ENCODE data around the gene MFSD12. TPM values are rescaled to one million over a fixed set of nuclear protein-coding genes. Genes with fewer than 3 reads are reported as not detected.
"Not testable (repeated sequence)": the region's sequence is repeated elsewhere in the genome, so short reads cannot be mapped to it uniquely, and the experiment has no call there.

The MFSD12 gene
- total RNA-seq, 1 donor from 2014 or later = 85.5 TPM

- Mint-ChIP-seq H3K36me3 (ENCODE audit: unreplicated experiment) (peaks cover 22% of the 10 kb centered on the region), H3K27ac (ENCODE audit: unreplicated experiment) (no peak overlapping the region), H3K4me1 (ENCODE audit: unreplicated experiment) (peaks cover 2% of the 10 kb centered on the region), H3K27me3 (ENCODE audit: unreplicated experiment) (no peaks in the 10 kb centered on the region), H3K4me3 (ENCODE audit: unreplicated experiment) (no peak overlapping the region), H3K9me3 (ENCODE audit: unreplicated experiment) (no peaks in the 10 kb centered on the region)
- TF ChIP-seq CTCF (IDR thresholded peaks at IDR 0.05) = no peak
- no peak for DNase-seq (ENCODE audit: extremely low spot score, unreplicated experiment)
Measured at GRCh38 chr19:3532154-3532786, 25.1 kb downstream of the MFSD12 start.

- H3K36me3 Mint-ChIP-seq (ENCODE audit: unreplicated experiment) = peaks cover 24% of the 10 kb centered on the region
- no peak overlapping the region for H3K4me3 Mint-ChIP-seq (ENCODE audit: unreplicated experiment)
- H3K27me3 Mint-ChIP-seq (ENCODE audit: unreplicated experiment) = no peaks in the 10 kb centered on the region
- TF ChIP-seq CTCF (IDR thresholded peaks at IDR 0.05) = no peak
- DNase-seq (ENCODE audit: extremely low spot score, unreplicated experiment) = no peak
- H3K4me1 Mint-ChIP-seq (ENCODE audit: unreplicated experiment) = peaks cover 2% of the 10 kb centered on the region
- H3K27ac Mint-ChIP-seq (ENCODE audit: unreplicated experiment) = no peak overlapping the region
- H3K9me3 Mint-ChIP-seq (ENCODE audit: unreplicated experiment) = no peaks in the 10 kb centered on the region
Measured at GRCh38 chr19:3531716-3532115, 25.7 kb downstream of the MFSD12 start.

DNA sequence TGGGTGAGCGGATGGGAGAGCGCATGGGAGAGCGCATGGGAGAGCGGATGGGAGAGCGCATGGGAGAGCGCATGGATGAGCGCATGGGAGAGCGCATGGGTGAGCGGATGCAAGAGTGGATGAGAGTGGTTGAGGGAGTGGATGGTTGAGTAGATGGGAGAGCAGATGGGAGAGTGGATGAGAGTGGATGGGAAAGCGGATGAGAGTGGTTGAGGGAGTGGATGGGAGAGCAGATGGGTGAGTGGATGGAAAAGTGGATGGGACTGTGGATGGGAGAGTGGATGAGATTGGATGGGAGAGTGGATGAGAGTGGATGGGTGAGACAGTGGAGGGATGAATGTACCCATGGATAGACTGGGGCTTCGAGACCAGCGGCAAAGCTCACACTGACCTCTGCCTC, 27.0 kb downstream of the MFSD12 start:
- H3K4me1 Mint-ChIP-seq (ENCODE audit: unreplicated experiment) = no peaks in the 10 kb centered on the region
- peaks cover 24% of the 10 kb centered on the region for H3K36me3 Mint-ChIP-seq (ENCODE audit: unreplicated experiment)

DNA sequence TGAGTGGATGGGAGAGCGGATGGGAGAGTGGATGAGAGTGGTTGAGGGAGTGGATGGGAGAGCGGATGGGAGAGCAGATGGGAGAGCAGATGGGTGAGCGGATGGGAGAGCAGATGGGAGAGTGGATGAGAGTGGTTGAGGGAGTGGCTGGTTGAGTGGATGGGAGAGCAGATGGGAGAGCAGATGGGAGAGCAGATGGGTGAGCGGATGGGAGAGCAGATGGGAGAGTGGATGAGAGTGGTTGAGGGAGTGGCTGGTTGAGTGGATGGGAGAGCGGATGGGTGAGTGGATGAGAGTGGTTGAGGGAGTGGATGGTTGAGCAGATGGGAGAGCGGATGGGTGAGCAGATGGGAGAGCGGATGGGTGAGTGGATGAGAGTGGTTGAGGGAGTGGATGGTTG, 28.1 kb downstream of the MFSD12 start:
- H3K27ac Mint-ChIP-seq (ENCODE audit: unreplicated experiment); H3K4me1 Mint-ChIP-seq (ENCODE audit: unreplicated experiment); H3K9me3 Mint-ChIP-seq (ENCODE audit: unreplicated experiment); H3K4me3 Mint-ChIP-seq (ENCODE audit: unreplicated experiment); H3K27me3 Mint-ChIP-seq (ENCODE audit: unreplicated experiment); DNase-seq (ENCODE audit: extremely low spot score, unreplicated experiment): not testable (repeated sequence)
- H3K36me3 Mint-ChIP-seq (ENCODE audit: unreplicated experiment) = peaks cover 15% of the 10 kb centered on the region

More for the DNA sequence above, 27.0 kb downstream of the MFSD12 start:
- no peaks in the 10 kb centered on the region for H3K27me3 Mint-ChIP-seq (ENCODE audit: unreplicated experiment)
- no peaks in the 10 kb centered on the region for H3K9me3 Mint-ChIP-seq (ENCODE audit: unreplicated experiment)
- DNase-seq (ENCODE audit: extremely low spot score, unreplicated experiment) = no peak
- TF ChIP-seq CTCF (IDR thresholded peaks at IDR 0.05) = no peak
- no peak overlapping the region for H3K4me3 Mint-ChIP-seq (ENCODE audit: unreplicated experiment)
- H3K27ac Mint-ChIP-seq (ENCODE audit: unreplicated experiment) = no peak overlapping the region

DNA sequence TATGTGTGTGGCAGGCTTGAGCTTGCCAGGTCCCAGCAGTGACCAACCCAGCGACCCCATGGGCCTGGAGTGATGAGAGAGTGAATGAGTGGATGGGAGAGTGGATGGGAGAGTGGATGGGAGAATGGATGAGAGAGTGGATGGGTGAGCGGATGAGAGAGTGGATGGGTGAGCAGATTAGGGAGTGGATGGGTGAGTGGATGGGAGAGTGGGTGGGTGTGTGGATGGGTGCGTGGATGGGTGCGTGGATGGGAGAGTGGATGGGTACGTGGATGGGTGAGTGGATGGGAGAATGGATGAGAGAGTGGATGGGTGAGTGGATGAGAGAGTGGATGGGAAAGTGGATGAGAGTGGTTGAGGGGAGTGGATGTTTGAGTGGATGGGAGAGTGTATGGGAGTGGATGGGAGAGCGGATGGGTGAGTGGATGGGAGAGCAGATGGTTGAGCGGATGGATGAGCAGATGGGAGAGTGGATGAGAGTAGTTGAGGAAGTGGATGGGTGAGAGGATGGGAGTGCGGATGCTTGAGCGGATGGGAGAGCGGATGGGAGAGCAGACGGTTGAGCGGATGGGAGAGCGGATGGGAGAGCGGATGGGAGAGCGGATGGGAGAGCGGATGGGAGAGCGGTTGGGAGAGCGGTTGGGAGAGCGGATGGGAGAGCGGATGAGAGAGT, 28.7 kb downstream of the MFSD12 start:
- Mint-ChIP-seq H3K27ac (ENCODE audit: unreplicated experiment) (no peak overlapping the region), H3K4me1 (ENCODE audit: unreplicated experiment) (no peaks in the 10 kb centered on the region), H3K4me3 (ENCODE audit: unreplicated experiment) (no peak overlapping the region), H3K9me3 (ENCODE audit: unreplicated experiment) (no peaks in the 10 kb centered on the region), H3K27me3 (ENCODE audit: unreplicated experiment) (no peaks in the 10 kb centered on the region), H3K36me3 (ENCODE audit: unreplicated experiment) (peaks cover 20% of the 10 kb centered on the region)
- TF ChIP-seq CTCF (IDR thresholded peaks at IDR 0.05) = no peak
- DNase-seq (ENCODE audit: extremely low spot score, unreplicated experiment) = no peak
